H9 (cell line): Measurements from ENCODE around the gene PTK6. TPM values are rescaled to one million over a fixed set of nuclear protein-coding genes. Genes with fewer than 3 reads are reported as not detected.

Experiments
- DNase-seq: peaks from one replicate; pipeline ENCODE4 v3.0.0-alpha.2; 2017
- H2AFZ ChIP-seq: one replicate; pipeline ENCODE4 v1.6.1; 2013; ENCODE audit warnings: mild to moderate bottlenecking, low read length, control low read depth, moderate library complexity
- H2AK5ac ChIP-seq: 2 replicates; pipeline ENCODE4 v1.6.1; 2013; ENCODE audit warnings: low read length, control low read depth, mixed read lengths; ENCODE audit not compliant: insufficient read length
- H2BK120ac ChIP-seq: one replicate; pipeline ENCODE4 v1.6.1; 2013; ENCODE audit warnings: low read depth, mild to moderate bottlenecking, low read length, control low read depth, inconsistent platforms; ENCODE audit not compliant: poor library complexity, severe bottlenecking
- H2BK12ac ChIP-seq: 2 replicates; pipeline ENCODE4 v1.6.1; 2013; ENCODE audit warnings: low read length, control low read depth, mixed read lengths, low read depth; ENCODE audit not compliant: insufficient read length
- H2BK15ac ChIP-seq: 2 replicates; pipeline ENCODE4 v1.6.1; 2013; ENCODE audit warnings: low read depth, low read length, control low read depth
- H2BK20ac ChIP-seq: one replicate; pipeline ENCODE4 v1.6.1; 2013; ENCODE audit warnings: low read depth, mild to moderate bottlenecking, low read length, control low read depth, inconsistent platforms; ENCODE audit not compliant: poor library complexity, severe bottlenecking
- H2BK5ac ChIP-seq: 2 replicates; pipeline ENCODE4 v1.6.1; 2013; ENCODE audit warnings: low read length, control low read depth, mixed read lengths; ENCODE audit not compliant: insufficient read length
- H3K14ac ChIP-seq: 2 replicates; pipeline ENCODE4 v1.6.1; 2013; ENCODE audit warnings: low read length, control low read depth; ENCODE audit not compliant: insufficient read depth
- H3K18ac ChIP-seq: 2 replicates; pipeline ENCODE4 v1.6.1; 2013; ENCODE audit warnings: low read depth, mild to moderate bottlenecking, mixed read lengths, low read length, control low read depth; ENCODE audit not compliant: insufficient read length
- H3K23ac ChIP-seq: 2 replicates; pipeline ENCODE4 v1.6.1; 2013; ENCODE audit warnings: low read length, control low read depth, mixed read lengths, low read depth; ENCODE audit not compliant: insufficient read length
- H3K23me2 ChIP-seq: 2 replicates; pipeline ENCODE4 v1.6.1; 2013; ENCODE audit warnings: low read depth, mild to moderate bottlenecking, mixed read lengths, low read length, control low read depth; ENCODE audit not compliant: insufficient read length, poor library complexity, severe bottlenecking
- H3K27ac ChIP-seq: 2 replicates; pipeline ENCODE4 v1.5.1; 2013; ENCODE audit warnings: low read length, control low read depth, mixed read lengths, low read depth; ENCODE audit not compliant: insufficient read length
- H3K27me3 ChIP-seq: 2 replicates; pipeline ENCODE4 v1.6.1; 2013; ENCODE audit warnings: low read length, control low read depth, inconsistent platforms; ENCODE audit not compliant: insufficient read depth
- H3K4ac ChIP-seq: 2 replicates; pipeline ENCODE4 v1.6.1; 2013; ENCODE audit warnings: low read depth, mild to moderate bottlenecking, control low read depth, inconsistent platforms, low read length, moderate library complexity
- H3K4me1 ChIP-seq: 2 replicates; pipeline ENCODE4 v1.6.1; 2013; ENCODE audit warnings: low read length, control low read depth, inconsistent platforms; ENCODE audit not compliant: insufficient read depth
- H3K4me2 ChIP-seq: 2 replicates; pipeline ENCODE4 v1.6.1; 2013; ENCODE audit warnings: low read length, control low read depth, mixed read lengths; ENCODE audit not compliant: insufficient read length, insufficient read depth
- H3K56ac ChIP-seq: 2 replicates; pipeline ENCODE4 v1.6.1; 2013; ENCODE audit warnings: low read depth, mild to moderate bottlenecking, mixed read lengths, low read length, control low read depth; ENCODE audit not compliant: insufficient read length
- H3K79me1 ChIP-seq: 2 replicates; pipeline ENCODE4 v1.6.1; 2013; ENCODE audit warnings: low read depth, mild to moderate bottlenecking, moderate library complexity, low read length, control low read depth, inconsistent platforms; ENCODE audit not compliant: insufficient read depth, poor library complexity, severe bottlenecking
- H3K79me2 ChIP-seq: 2 replicates; pipeline ENCODE4 v1.6.1; 2013; ENCODE audit warnings: low read length, control low read depth, inconsistent platforms; ENCODE audit not compliant: insufficient read depth
- H3K9ac ChIP-seq: 2 replicates; pipeline ENCODE4 v1.6.1; 2013; ENCODE audit warnings: low read length, control low read depth, mixed read lengths; ENCODE audit not compliant: insufficient read length; ENCODE audit errors: extremely low read depth
- H3K9me3 ChIP-seq: one replicate; pipeline ENCODE4 v1.6.1; 2013; ENCODE audit warnings: low read depth, low read length, inconsistent platforms; ENCODE audit not compliant: control insufficient read depth
- H3T11ph ChIP-seq: one replicate; pipeline ENCODE4 v1.6.1; 2013; ENCODE audit warnings: mild to moderate bottlenecking, low read length, control low read depth, inconsistent platforms
- H4K20me1 ChIP-seq: one replicate; pipeline ENCODE4 v1.6.1; 2013; ENCODE audit not compliant: control insufficient read depth, insufficient read length, insufficient read depth
- H4K5ac ChIP-seq: 2 replicates; pipeline ENCODE4 v1.6.1; 2013; ENCODE audit warnings: low read depth, mild to moderate bottlenecking, mixed read lengths, low read length, control low read depth; ENCODE audit not compliant: insufficient read length
- H4K8ac ChIP-seq: replicated peaks from 2 replicates; pipeline ENCODE4 v1.6.1; 2013; ENCODE audit warnings: low read length, control low read depth, mixed read lengths, low read depth; ENCODE audit not compliant: insufficient read length
- H4K91ac ChIP-seq: 2 replicates; pipeline ENCODE4 v1.6.1; 2013; ENCODE audit warnings: low read depth, mild to moderate bottlenecking, moderate library complexity, mixed read lengths, low read length, control low read depth; ENCODE audit not compliant: insufficient read length
- H3K27ac Mint-ChIP-seq, 3 experiments: 2 replicates in 2 of 3; 3 replicates in 1 of 3; pipeline ENCODE4 v1.8.0; 2020 to 2021; ENCODE audit warnings: mixed read lengths in 3 of 3, mild to moderate bottlenecking in 1 of 3, moderate library complexity in 1 of 3
- H3K27me3 Mint-ChIP-seq: 2 replicates; pipeline ENCODE4 v1.8.0; 2021; ENCODE audit warnings: low read depth, mild to moderate bottlenecking, moderate library complexity, mixed read lengths
- H3K36me3 Mint-ChIP-seq, 3 experiments: 2 replicates in 2 of 3; 3 replicates in 1 of 3; pipeline ENCODE4 v1.8.0; 2020 to 2021; ENCODE audit warnings: low read depth in 3 of 3, mixed read lengths in 3 of 3; ENCODE audit not compliant: insufficient read depth in 1 of 3
- H3K4me1 Mint-ChIP-seq, 2 experiments: 2 replicates each; pipeline ENCODE4 v1.8.0; 2020; ENCODE audit warnings: mixed read lengths in 2 of 2
- H3K4me3 Mint-ChIP-seq, 2 experiments: 2 replicates in 1 of 2; 3 replicates in 1 of 2; pipeline ENCODE4 v1.8.0; 2020 to 2021; ENCODE audit warnings: mild to moderate bottlenecking in 2 of 2, mixed read lengths in 2 of 2, moderate library complexity in 1 of 2
- H3K9me3 Mint-ChIP-seq, 2 experiments: 2 replicates in 1 of 2; 3 replicates in 1 of 2; pipeline ENCODE4 v1.8.0; 2020; ENCODE audit warnings: mild to moderate bottlenecking in 2 of 2, mixed read lengths in 2 of 2, moderate library complexity in 1 of 2
- CTCF ChIP-seq: fragments of 200-600 bp; sonication (generic); conservative IDR thresholded peaks from 3 replicates; pipeline ENCODE4 v1.8.0; 2021; ENCODE audit warnings: antibody characterized with exemption, mild to moderate bottlenecking
- WGBS: extraction: QIAGEN DNeasy Blood & Tissue Kit; methylation state at CpG from one replicate; pipeline ENCODE4 v1.1.7; 2013; ENCODE audit warnings: missing lambda C conversion rate, low lambda C conversion rate, mixed read lengths; ENCODE audit not compliant: insufficient read length; ENCODE audit errors: extremely low coverage; 5-methylcytosine and 5-hydroxymethylcytosine counted together
- total RNA-seq: library from RNA; stranded (reverse); gene quantifications from 2 replicates; pipeline ENCODE4 v1.2.1, GENCODE V29; 2021

The PTK6 gene
- total RNA-seq, 1 experiment from 2014 or later = 0.46 TPM

- no peak overlapping the region for H3K9ac ChIP-seq
- no peak overlapping the region for H2AFZ ChIP-seq
- no peaks in the 10 kb centered on the region for H3K9me3 Mint-ChIP-seq
- no CpG with 5 or more reads among the region's 28 CpGs for WGBS
- no peak overlapping the region for H4K91ac ChIP-seq
- H2BK20ac ChIP-seq = no peak overlapping the region
- H3K4me1 Mint-ChIP-seq = peaks cover 3 to 5% of the 10 kb centered on the region in 2 experiments; a peak in 3 of 4 replicates
- H3K79me2 ChIP-seq = no peaks in the 10 kb centered on the region
- H3K4me2 ChIP-seq = no peak overlapping the region
- no peak overlapping the region for H3K27ac Mint-ChIP-seq
- peaks cover 4% of the 10 kb centered on the region for H3K23me2 ChIP-seq
- H4K8ac ChIP-seq = no peak overlapping the region
- no peaks in the 10 kb centered on the region for H3K36me3 Mint-ChIP-seq
- H3K4ac ChIP-seq = no peak overlapping the region
- no peaks in the 10 kb centered on the region for H3K27me3 ChIP-seq
- no peak for DNase-seq
- no peak overlapping the region for H3K23ac ChIP-seq
- no peak overlapping the region for H2BK120ac ChIP-seq
- H3T11ph ChIP-seq = no peak overlapping the region
- H2BK5ac ChIP-seq = no peak overlapping the region
- H2AK5ac ChIP-seq = no peak overlapping the region
- no peaks in the 10 kb centered on the region for H4K20me1 ChIP-seq
- no peak overlapping the region for H3K27ac ChIP-seq
- TF ChIP-seq CTCF = no peak
- H3K14ac ChIP-seq = no peak overlapping the region
- H3K9me3 ChIP-seq = no peaks in the 10 kb centered on the region
- H2BK15ac ChIP-seq = no peak overlapping the region
- H2BK12ac ChIP-seq = no peak overlapping the region
- H3K4me1 ChIP-seq = no peaks in the 10 kb centered on the region
- no peak overlapping the region for H4K5ac ChIP-seq
- no peaks in the 10 kb centered on the region for H3K79me1 ChIP-seq
- no peak overlapping the region for H3K56ac ChIP-seq
- no peak overlapping the region for H3K4me3 Mint-ChIP-seq
- H3K18ac ChIP-seq = no peak overlapping the region
- no peaks in the 10 kb centered on the region for H3K27me3 Mint-ChIP-seq
These were observed 33.3 kb upstream of the PTK6 start for GRCh38 chr20:63570281-63571086.
